SJCRH30 (cell line): Measurements from ENCODE around the gene ANO1. TPM values are rescaled to one million over a fixed set of nuclear protein-coding genes. Genes with fewer than 3 reads are reported as not detected.

Source experiments
- DNase-seq, 2 experiments: peaks; one replicate each; pipeline ENCODE4 v3.0.0-alpha.2; 2015 to 2020
- H3K27ac ChIP-seq: fragments of 250-450 bp; sonication (Bioruptor Pico); 2 replicates; pipeline ENCODE4 v1.5.1; 2020; ENCODE audit warnings: mild to moderate bottlenecking, moderate library complexity
- H3K27me3 ChIP-seq: fragments of 250-450 bp; sonication (Bioruptor Pico); 2 replicates; pipeline ENCODE4 v1.5.1; 2020; ENCODE audit warnings: mild to moderate bottlenecking, moderate library complexity
- H3K36me3 ChIP-seq: fragments of 250-450 bp; sonication (Bioruptor Pico); 2 replicates; pipeline ENCODE4 v1.5.1; 2020; ENCODE audit warnings: mild to moderate bottlenecking, moderate library complexity
- H3K4me1 ChIP-seq: fragments of 250-450 bp; sonication (Bioruptor Pico); 2 replicates; pipeline ENCODE4 v1.5.1; 2020; ENCODE audit warnings: mild to moderate bottlenecking, moderate library complexity
- H3K4me3 ChIP-seq: fragments of 250-450 bp; sonication (Bioruptor Pico); 2 replicates; pipeline ENCODE4 v1.5.1; 2020; ENCODE audit warnings: mild to moderate bottlenecking, moderate library complexity
- H3K9me3 ChIP-seq: fragments of 250-450 bp; sonication (Bioruptor Pico); replicated peaks from 2 replicates; pipeline ENCODE4 v1.5.1; 2020; ENCODE audit warnings: mild to moderate bottlenecking, moderate library complexity
- total RNA-seq: library from RNA; depleted of rRNA; stranded (reverse); fragments of >200 nt; shearing (Covaris generic); gene quantifications from 2 replicates; pipeline ENCODE4 v1.2.3, GENCODE V29; 2014; rRNA removed

Gene ANO1
- total RNA-seq, 1 experiment from 2014 or later: 0.43 TPM

GRCh38 chr11:70225681-70226177, 147.6 kb downstream of the ANO1 start:
- Histone ChIP-seq H3K27ac (no peak overlapping the region), H3K27me3 (no peaks in the 10 kb centered on the region; the same call in 1 of the 2 replicates), H3K36me3 (no peaks in the 10 kb centered on the region), H3K4me3 (no peak overlapping the region), H3K4me1 (no peaks in the 10 kb centered on the region), H3K9me3 (no peaks in the 10 kb centered on the region)
- peak in 1 of 2 experiments; percentile 17 for DNase-seq

- Histone ChIP-seq H3K27ac (no peak overlapping the region), H3K4me3 (no peak overlapping the region), H3K36me3 (no peaks in the 10 kb centered on the region), H3K27me3 (no peaks in the 10 kb centered on the region; the same call in 1 of the 2 replicates), H3K9me3 (no peaks in the 10 kb centered on the region), H3K4me1 (no peaks in the 10 kb centered on the region)
- no peak for DNase-seq
Measured at GRCh38 chr11:70226183-70226582, 148.1 kb downstream of the ANO1 start.

DNA sequence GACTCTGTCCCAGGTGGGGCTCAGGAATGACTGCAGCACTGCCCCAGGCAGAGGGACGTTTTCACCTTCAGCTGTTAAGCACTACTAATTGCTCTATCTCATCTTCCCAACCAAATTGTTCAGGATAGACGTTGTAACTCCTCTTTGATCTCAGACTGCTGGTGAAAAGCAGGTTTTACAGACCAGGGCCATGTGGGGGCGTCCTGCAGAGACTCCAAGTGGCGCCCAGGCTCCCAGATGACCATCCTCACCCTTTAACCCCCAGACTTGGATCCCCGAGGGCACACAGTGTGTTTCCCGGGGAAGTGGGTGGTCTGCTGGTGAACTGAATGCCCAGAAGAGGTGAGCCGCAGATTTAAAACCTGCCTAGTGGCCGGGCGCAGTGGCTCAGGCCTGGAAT, 148.8 kb downstream of the ANO1 start:
- Histone ChIP-seq H3K9me3 (no peaks in the 10 kb centered on the region), H3K36me3 (no peaks in the 10 kb centered on the region), H3K4me3 (no peak overlapping the region), H3K4me1 (no peaks in the 10 kb centered on the region), H3K27ac (no peak overlapping the region), H3K27me3 (no peaks in the 10 kb centered on the region; the same call in 1 of the 2 replicates)
- DNase-seq: no peak

GRCh38 chr11:70229737-70230136, 151.6 kb downstream of the ANO1 start:
- Histone ChIP-seq H3K36me3 (no peaks in the 10 kb centered on the region), H3K4me1 (no peaks in the 10 kb centered on the region), H3K27me3 (no peaks in the 10 kb centered on the region; the same call in 1 of the 2 replicates), H3K9me3 (no peaks in the 10 kb centered on the region), H3K4me3 (no peak overlapping the region), H3K27ac (no peak overlapping the region)
- no peak for DNase-seq

- no peak for DNase-seq
- H3K27ac ChIP-seq: no peak overlapping the region
- H3K4me3 ChIP-seq: no peak overlapping the region
- H3K36me3 ChIP-seq: no peaks in the 10 kb centered on the region
- H3K9me3 ChIP-seq: no peaks in the 10 kb centered on the region
- H3K4me1 ChIP-seq: no peaks in the 10 kb centered on the region
- H3K27me3 ChIP-seq: no peaks in the 10 kb centered on the region; the same call in 1 of the 2 replicates
Measured at GRCh38 chr11:70230151-70230839, 152.2 kb downstream of the ANO1 start.

DNA sequence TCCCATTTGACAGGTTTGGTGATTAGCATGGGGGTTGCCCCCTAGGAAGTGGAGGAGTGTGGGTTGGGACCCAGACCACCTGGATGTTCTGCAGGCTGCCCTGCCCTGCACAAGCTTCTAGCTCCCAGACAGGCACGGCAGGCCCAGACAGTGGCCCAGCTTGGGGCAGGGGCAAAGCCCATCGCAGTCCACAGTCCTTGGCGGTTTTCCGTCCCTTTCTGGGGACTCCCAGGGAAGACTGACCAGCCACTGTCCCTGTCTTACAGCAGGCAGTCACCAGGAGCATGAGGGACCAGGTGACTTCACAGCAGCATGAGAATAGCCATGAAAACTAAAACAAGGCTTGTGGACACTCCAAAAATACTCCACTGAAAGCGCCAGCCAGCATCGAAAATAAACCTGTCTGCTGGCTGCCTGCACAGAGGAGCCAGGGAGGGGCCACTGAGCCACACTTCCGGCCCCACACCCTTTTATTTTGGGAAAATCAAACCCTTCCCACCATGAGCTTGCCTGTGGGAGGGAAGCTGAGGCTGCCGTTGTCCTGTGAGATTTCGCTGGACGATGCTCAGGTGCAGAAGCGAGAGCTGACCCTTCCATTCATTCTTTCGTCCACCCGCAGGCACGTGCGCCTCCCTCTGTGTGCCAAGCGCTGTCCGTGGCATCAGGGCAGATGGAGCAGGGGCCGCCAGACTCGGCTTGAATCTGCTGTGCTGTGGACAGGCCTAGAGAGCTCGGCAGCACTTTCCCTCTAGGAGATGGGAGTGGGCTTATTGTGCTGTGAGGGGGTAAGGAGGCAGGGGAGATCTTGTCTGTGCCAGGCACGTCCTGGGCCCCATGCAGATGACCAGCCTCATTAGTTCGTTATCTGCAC, 153.0 kb downstream of the ANO1 start:
- Histone ChIP-seq H3K4me3 (no peak overlapping the region), H3K36me3 (no peaks in the 10 kb centered on the region), H3K9me3 (no peaks in the 10 kb centered on the region), H3K27ac (no peak overlapping the region), H3K4me1 (no peaks in the 10 kb centered on the region), H3K27me3 (no peaks in the 10 kb centered on the region; the same call in 1 of the 2 replicates)
- DNase-seq: no peak

DNA sequence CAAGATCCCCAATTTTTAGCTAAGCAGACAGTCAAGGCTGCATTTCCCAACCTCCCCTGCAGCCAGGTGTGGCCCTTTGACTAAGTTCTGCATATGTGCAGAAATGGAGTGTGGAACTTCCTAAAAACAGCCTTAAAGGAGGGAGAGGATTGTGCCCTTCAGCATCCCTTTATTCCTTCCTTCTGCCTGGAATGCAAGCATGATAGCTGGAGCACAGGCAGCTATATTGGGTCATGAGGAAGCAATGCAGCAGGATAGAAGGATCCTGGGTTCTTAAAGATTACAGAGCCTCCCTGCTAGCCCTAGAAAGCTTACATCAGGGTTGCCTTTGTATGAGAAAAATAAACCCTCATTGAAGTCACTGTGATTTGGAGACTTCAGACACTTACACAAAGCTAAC, 154.9 kb downstream of the ANO1 start:
- Histone ChIP-seq H3K4me1 (no peaks in the 10 kb centered on the region), H3K4me3 (no peak overlapping the region), H3K27me3 (no peaks in the 10 kb centered on the region; the same call in 1 of the 2 replicates), H3K27ac (no peak overlapping the region), H3K36me3 (no peaks in the 10 kb centered on the region), H3K9me3 (no peaks in the 10 kb centered on the region)
- DNase-seq: no peak

GRCh38 chr11:70233511-70233934, 155.4 kb downstream of the ANO1 start:
- Histone ChIP-seq H3K27ac (no peak overlapping the region), H3K4me1 (no peaks in the 10 kb centered on the region)
- no peak for DNase-seq

GRCh38 chr11:70233962-70234361, 155.8 kb downstream of the ANO1 start:
- no peaks in the 10 kb centered on the region for H3K36me3 ChIP-seq
- DNase-seq: no peak

More at GRCh38 chr11:70233511-70233934, 155.4 kb downstream of the ANO1 start:
- no peaks in the 10 kb centered on the region for H3K9me3 ChIP-seq
- H3K27me3 ChIP-seq: no peaks in the 10 kb centered on the region; the same call in 1 of the 2 replicates
- no peaks in the 10 kb centered on the region for H3K36me3 ChIP-seq
- no peak overlapping the region for H3K4me3 ChIP-seq

More at GRCh38 chr11:70233962-70234361, 155.8 kb downstream of the ANO1 start:
- no peaks in the 10 kb centered on the region for H3K9me3 ChIP-seq
- no peaks in the 10 kb centered on the region for H3K4me1 ChIP-seq
- no peak overlapping the region for H3K27ac ChIP-seq
- H3K27me3 ChIP-seq: no peaks in the 10 kb centered on the region; the same call in 1 of the 2 replicates
- H3K4me3 ChIP-seq: no peak overlapping the region

Other genes starting within 250 kb of the ANO1 start
- 17.7 and 17.9 TPM in 2 replicates for gene FADD, start 125.0 kb downstream of the ANO1 start, total RNA-seq
- gene PPFIA1, start 192.4 kb downstream of the ANO1 start, total RNA-seq: 35.0 and 35.8 TPM in 2 replicates